Lung (tissue), 12 donors: Measurements from ENCODE around the gene RUSF1. TPM values are rescaled to one million over a fixed set of nuclear protein-coding genes. Genes with fewer than 3 reads are reported as not detected.
"Not testable (repeated sequence)": the region's sequence is repeated elsewhere in the genome, so short reads cannot be mapped to it uniquely, and the experiment has no call there.

Experiments used
- ATAC-seq: fragments of 200-7000 bp; cut with Tn5 transposase; one replicate; pipeline ENCODE4 v1.9.1; 2020; ENCODE audit warnings: moderate number of reproducible peaks; ENCODE audit not compliant: insufficient read depth, low FRiP score
- DNase-seq, 3 donors: peaks; one replicate each; pipeline ENCODE4 v3.0.0-alpha.2; 2013 to 2017
- H3K27ac ChIP-seq, 2 donors: one replicate each; pipeline ENCODE4 v1.5.1; 2013; ENCODE audit warnings: mild to moderate bottlenecking in 2 of 2, moderate library complexity in 2 of 2, control low read depth in 1 of 2, inconsistent platforms in 1 of 2, low read depth in 1 of 2, low read length in 1 of 2
- H3K27me3 ChIP-seq, 3 donors: one replicate each; pipeline ENCODE4 v1.5.1; 2013; ENCODE audit warnings: low read length in 2 of 3; ENCODE audit not compliant: control insufficient read depth in 3 of 3, insufficient read depth in 3 of 3
- H3K36me3 ChIP-seq, 4 donors: one replicate each; pipeline ENCODE4 v1.5.1; 2013; ENCODE audit warnings: low read length in 4 of 4, mild to moderate bottlenecking in 1 of 4, moderate library complexity in 1 of 4; ENCODE audit not compliant: control insufficient read depth in 4 of 4, insufficient read depth in 4 of 4
- H3K4me1 ChIP-seq, 5 donors: one replicate each; pipeline ENCODE4 v1.5.1; 2013; ENCODE audit warnings: low read length in 5 of 5, mild to moderate bottlenecking in 2 of 5, moderate library complexity in 1 of 5; ENCODE audit not compliant: control insufficient read depth in 5 of 5, insufficient read depth in 5 of 5
- H3K4me3 ChIP-seq: one replicate; pipeline ENCODE4 v1.5.1; 2013; ENCODE audit warnings: mild to moderate bottlenecking, control low read depth, moderate library complexity
- H3K9ac ChIP-seq, 2 donors: one replicate each; pipeline ENCODE4 v1.5.1; 2013; ENCODE audit warnings: low read length in 2 of 2, control low read depth in 1 of 2; ENCODE audit not compliant: insufficient read depth in 1 of 2
- H3K9me3 ChIP-seq, 4 donors: one replicate each; pipeline ENCODE4 v1.5.1; 2013; ENCODE audit warnings: low read length in 3 of 4, mild to moderate bottlenecking in 1 of 4, moderate library complexity in 1 of 4; ENCODE audit not compliant: control insufficient read depth in 4 of 4, insufficient read depth in 3 of 4
- CTCF ChIP-seq: IDR thresholded peaks from 2 replicates; pipeline ENCODE4 v1.5.1; 2012; ENCODE audit warnings: mild to moderate bottlenecking; ENCODE audit errors: control extremely low read depth, extremely low read depth
- WGBS, 2 donors: extraction: QIAGEN DNeasy Blood & Tissue Kit; methylation state at CpG; one replicate each; pipeline ENCODE4 v1.1.7; 2013; 5-methylcytosine and 5-hydroxymethylcytosine counted together
- polyA plus RNA-seq, 2 donors: library from polyadenylated mRNA; stranded (reverse); fragments of 200-250 nt; gene quantifications; one replicate each; pipeline ENCODE4 v1.2.1, GENCODE V29; 2013
- total RNA-seq, 2 donors: library from RNA; depleted of rRNA in 1 of 2; stranded (reverse); fragments of >200 nt in 1 of 2; gene quantifications; one replicate each; pipeline ENCODE4 v1.2.1, GENCODE V29; 2014 to 2021
- donor health status: control.
- donor health status: control.
- donor health status: Bipolar disorder and iron deficiency.
- donor health status: healthy.
- donor health status: DM: yes; HTN: yes; CAD: no.

RUSF1 gene
- total and polyA plus RNA-seq, 4 donors: 56.1 to 82.7 (median 73.1) TPM

- Histone ChIP-seq H3K9ac (no peak overlapping the region), H3K36me3 (peaks cover 0 to 17% (median 12%) of the 10 kb centered on the region in 4 donors), H3K4me1 (peaks cover 11 to 23% (median 17%) of the 10 kb centered on the region in 5 donors), H3K9me3 (no peaks in the 10 kb centered on the region), H3K27me3 (no peaks in the 10 kb centered on the region), H3K4me3 (no peak overlapping the region), H3K27ac (peak overlapping the region in 1 of 2 donors; percentile 73)
- TF ChIP-seq CTCF: no peak
- ATAC-seq (no peak), DNase-seq (no peak)
- 36 to 43% methylated on average over 8 of the region's 8 CpGs for WGBS, 2 donors
Measured at GRCh38 chr16:31504159-31504558, 4.0 kb downstream of the RUSF1 start.

GRCh38 chr16:31503555-31503954, 4.6 kb downstream of the RUSF1 start:
- not testable (repeated sequence) for H3K4me3 ChIP-seq, ATAC-seq, H3K9ac ChIP-seq, H3K9me3 ChIP-seq, H3K27me3 ChIP-seq, DNase-seq
- peaks cover 0 to 22% (median 17%) of the 10 kb centered on the region in 4 donors for H3K36me3 ChIP-seq
- H3K4me1 ChIP-seq: peaks cover 9 to 23% (median 14%) of the 10 kb centered on the region in 5 donors
- peak overlapping the region in 1 of 2 donors; percentile 73 for H3K27ac ChIP-seq
- 75 to 76% methylated on average over 8 of the region's 8 CpGs for WGBS, 2 donors

- peak overlapping the region in 1 of 2 donors; percentile 45 for H3K27ac ChIP-seq
Measured at GRCh38 chr16:31502981-31503380, 5.2 kb downstream of the RUSF1 start.

GRCh38 chr16:31501966-31502348, 6.2 kb downstream of the RUSF1 start:
- no peak for TF ChIP-seq CTCF
- H3K9ac ChIP-seq: peak overlapping the region in 1 of 2 donors; percentile 11
- peaks cover 4 to 24% (median 10%) of the 10 kb centered on the region in 5 donors for H3K4me1 ChIP-seq
- WGBS, 2 donors: 81 to 88% methylated on average over 4 of the region's 4 CpGs
- H3K9me3 ChIP-seq: peaks cover 0 to 2% (median 0%) of the 10 kb centered on the region in 4 donors
- DNase-seq: no peak
- H3K4me3 ChIP-seq: no peak overlapping the region
- H3K27ac ChIP-seq: no peak overlapping the region
- H3K27me3 ChIP-seq: no peaks in the 10 kb centered on the region
- peaks cover 0 to 35% (median 28%) of the 10 kb centered on the region in 4 donors for H3K36me3 ChIP-seq
- ATAC-seq: no peak

More at GRCh38 chr16:31502981-31503380, 5.2 kb downstream of the RUSF1 start:
- ATAC-seq: peak; percentile 55
- DNase-seq: no peak
- peaks cover 9 to 24% (median 14%) of the 10 kb centered on the region in 5 donors for H3K4me1 ChIP-seq
- H3K9me3 ChIP-seq: peaks cover 0 to 2% (median 0%) of the 10 kb centered on the region in 4 donors
- no peak overlapping the region for H3K9ac ChIP-seq
- no peaks in the 10 kb centered on the region for H3K27me3 ChIP-seq
- TF ChIP-seq CTCF: no peak
- H3K4me3 ChIP-seq: no peak overlapping the region
- peaks cover 0 to 26% (median 22%) of the 10 kb centered on the region in 4 donors for H3K36me3 ChIP-seq
